CD4-positive, CD25-positive, alpha-beta regulatory T cell (primary cell): ENCODE results near the gene AMOTL2. TPM values are rescaled to one million over a fixed set of nuclear protein-coding genes. Genes with fewer than 3 reads are reported as not detected.

Source experiments
- ATAC-seq, 2 donors: fragments of 150-1000 bp; cut with Tn5 transposase; one replicate each; pipeline ENCODE4 v1.10.0; 2021; ENCODE audit warnings: low read depth in 2 of 2, moderate number of reproducible peaks in 2 of 2, moderate library complexity in 1 of 2
- DNase-seq, 3 donors: peaks; one replicate each; pipeline versions ENCODE4 v3.0.0 to v3.0.0-alpha.2; 2012 to 2022; ENCODE audit warnings: mixed read lengths in 1 of 3
- H3K27ac ChIP-seq: one replicate; pipeline ENCODE4 v1.7.0; 2013; ENCODE audit warnings: mild to moderate bottlenecking, low read length; ENCODE audit not compliant: insufficient read depth, poor library complexity, severe bottlenecking
- H3K27me3 ChIP-seq: one replicate; pipeline ENCODE4 v1.7.0; 2013; ENCODE audit warnings: low read length; ENCODE audit not compliant: control insufficient read depth, insufficient read depth
- H3K36me3 ChIP-seq: one replicate; pipeline ENCODE4 v1.7.0; 2013; ENCODE audit warnings: mild to moderate bottlenecking, low read length, moderate library complexity; ENCODE audit not compliant: control insufficient read depth, insufficient read depth
- H3K4me1 ChIP-seq: 2 replicates; pipeline ENCODE4 v1.7.0; 2013; ENCODE audit warnings: mild to moderate bottlenecking, low read length; ENCODE audit not compliant: insufficient read depth, control insufficient read depth, poor library complexity, severe bottlenecking
- H3K4me3 ChIP-seq: one replicate; pipeline ENCODE4 v1.7.0; 2013; ENCODE audit warnings: low read depth, mild to moderate bottlenecking, low read length, moderate library complexity
- H3K9me3 ChIP-seq, 2 experiments: 1 replicate in 1 of 2; 2 replicates in 1 of 2; pipeline ENCODE4 v1.7.0; 2013; ENCODE audit warnings: low read length in 2 of 2, mild to moderate bottlenecking in 1 of 2, moderate library complexity in 1 of 2; ENCODE audit not compliant: control insufficient read depth in 2 of 2
- H3K27ac Mint-ChIP-seq, 3 donors: one replicate each; pipeline ENCODE4 v1.8.0; 2020 to 2022; ENCODE audit warnings: mild to moderate bottlenecking in 3 of 3, mixed read lengths in 3 of 3, moderate library complexity in 2 of 3
- H3K27me3 Mint-ChIP-seq: one replicate; pipeline ENCODE4 v1.8.0; 2022; ENCODE audit warnings: mild to moderate bottlenecking, mixed read lengths
- H3K36me3 Mint-ChIP-seq: one replicate; pipeline ENCODE4 v1.8.0; 2020; ENCODE audit warnings: mixed read lengths
- H3K4me1 Mint-ChIP-seq, 4 donors: one replicate each; pipeline ENCODE4 v1.8.0; 2020 to 2022; ENCODE audit warnings: mixed read lengths in 4 of 4, mild to moderate bottlenecking in 1 of 4
- H3K4me3 Mint-ChIP-seq, 4 donors: one replicate each; pipeline ENCODE4 v1.8.0; 2020 to 2022; ENCODE audit warnings: mild to moderate bottlenecking in 4 of 4, mixed read lengths in 4 of 4, moderate library complexity in 3 of 4
- H3K9me3 Mint-ChIP-seq, 7 donors: one replicate each; pipeline ENCODE4 v1.8.0; 2020 to 2022; ENCODE audit warnings: mixed read lengths in 7 of 7, mild to moderate bottlenecking in 3 of 7, moderate library complexity in 2 of 7
- polyA plus RNA-seq, 4 donors: library from polyadenylated mRNA; unstranded; fragments of 300-500 nt; fragmentation: Illumina TruSeq; gene quantifications; one replicate each; pipeline ENCODE4 v1.2.3, GENCODE V29; 2021
- total RNA-seq: library from RNA; stranded (reverse); gene quantifications from one replicate; pipeline ENCODE4 v1.2.3, GENCODE V29; 2022

AMOTL2 gene
- total and polyA plus RNA-seq, 5 donors from 2014 or later: not detected

GRCh38 chr3:134325706-134326105, 48.5 kb downstream of the AMOTL2 start:
- Mint-ChIP-seq H3K4me3 (no peak overlapping the region), H3K36me3 (no peaks in the 10 kb centered on the region), H3K9me3 (peaks cover 0 to 1% (median 0%) of the 10 kb centered on the region in 7 donors), H3K4me1 (no peaks in the 10 kb centered on the region), H3K27ac (no peak overlapping the region), H3K27me3 (peaks cover 13% of the 10 kb centered on the region)
- no peak for ATAC-seq
- no peaks in the 10 kb centered on the region for H3K9me3 ChIP-seq
- peaks cover 2% of the 10 kb centered on the region for H3K27me3 ChIP-seq
- H3K27ac ChIP-seq: no peak overlapping the region
- H3K36me3 ChIP-seq: no peaks in the 10 kb centered on the region
- H3K4me1 ChIP-seq: no peaks in the 10 kb centered on the region
- H3K4me3 ChIP-seq: no peak overlapping the region
- DNase-seq: no peak

- H3K27me3 Mint-ChIP-seq: peaks cover 13% of the 10 kb centered on the region
- no peaks in the 10 kb centered on the region for H3K9me3 Mint-ChIP-seq
- Histone ChIP-seq H3K4me3 (no peak overlapping the region), H3K4me1 (no peaks in the 10 kb centered on the region), H3K9me3 (no peaks in the 10 kb centered on the region), H3K36me3 (no peaks in the 10 kb centered on the region), H3K27ac (no peak overlapping the region), H3K27me3 (peaks cover 2% of the 10 kb centered on the region)
- ATAC-seq (no peak), DNase-seq (no peak)
- no peaks in the 10 kb centered on the region for H3K36me3 Mint-ChIP-seq
- H3K27ac Mint-ChIP-seq: no peak overlapping the region
- no peaks in the 10 kb centered on the region for H3K4me1 Mint-ChIP-seq
- no peak overlapping the region for H3K4me3 Mint-ChIP-seq
Measured at GRCh38 chr3:134325061-134325705, 49.1 kb downstream of the AMOTL2 start.

- Histone ChIP-seq H3K27me3 (peaks cover 2% of the 10 kb centered on the region), H3K36me3 (no peaks in the 10 kb centered on the region), H3K4me3 (no peak overlapping the region), H3K27ac (no peak overlapping the region), H3K9me3 (no peaks in the 10 kb centered on the region), H3K4me1 (no peaks in the 10 kb centered on the region)
- DNase-seq: no peak
- peaks cover 13% of the 10 kb centered on the region for H3K27me3 Mint-ChIP-seq
- no peak overlapping the region for H3K27ac Mint-ChIP-seq
- no peaks in the 10 kb centered on the region for H3K9me3 Mint-ChIP-seq
- ATAC-seq: no peak
- no peak overlapping the region for H3K4me3 Mint-ChIP-seq
- no peaks in the 10 kb centered on the region for H3K36me3 Mint-ChIP-seq
- no peaks in the 10 kb centered on the region for H3K4me1 Mint-ChIP-seq
Measured at GRCh38 chr3:134323966-134324962, 50.0 kb downstream of the AMOTL2 start.

GRCh38 chr3:134322286-134322685, 52.0 kb downstream of the AMOTL2 start:
- no peaks in the 10 kb centered on the region for H3K36me3 ChIP-seq
- H3K9me3 ChIP-seq: no peaks in the 10 kb centered on the region
- peaks cover 4% of the 10 kb centered on the region for H3K27me3 ChIP-seq
- H3K27ac Mint-ChIP-seq: no peak overlapping the region
- H3K4me1 ChIP-seq: no peaks in the 10 kb centered on the region
- H3K4me3 Mint-ChIP-seq: no peak overlapping the region
- ATAC-seq: no peak
- H3K9me3 Mint-ChIP-seq: peaks cover 0 to 1% (median 0%) of the 10 kb centered on the region in 7 donors
- H3K4me3 ChIP-seq: no peak overlapping the region
- H3K4me1 Mint-ChIP-seq: no peaks in the 10 kb centered on the region
- peaks cover 13% of the 10 kb centered on the region for H3K27me3 Mint-ChIP-seq
- no peak for DNase-seq
- H3K36me3 Mint-ChIP-seq: no peaks in the 10 kb centered on the region
- no peak overlapping the region for H3K27ac ChIP-seq

- Histone ChIP-seq H3K4me1 (no peaks in the 10 kb centered on the region), H3K4me3 (no peak overlapping the region), H3K27ac (no peak overlapping the region), H3K27me3 (peaks cover 4% of the 10 kb centered on the region), H3K9me3 (no peaks in the 10 kb centered on the region), H3K36me3 (no peaks in the 10 kb centered on the region)
- Mint-ChIP-seq H3K9me3 (peaks cover 0 to 1% (median 0%) of the 10 kb centered on the region in 7 donors), H3K27me3 (peaks cover 20% of the 10 kb centered on the region), H3K4me1 (no peaks in the 10 kb centered on the region), H3K4me3 (no peak overlapping the region), H3K27ac (no peak overlapping the region), H3K36me3 (no peaks in the 10 kb centered on the region)
- ATAC-seq: no peak
- no peak for DNase-seq
Measured at GRCh38 chr3:134320749-134321148, 53.5 kb downstream of the AMOTL2 start.

GRCh38 chr3:134319931-134320330, 54.3 kb downstream of the AMOTL2 start:
- no peak for DNase-seq
- Histone ChIP-seq H3K4me3 (no peak overlapping the region), H3K4me1 (no peaks in the 10 kb centered on the region), H3K27ac (no peak overlapping the region), H3K9me3 (no peaks in the 10 kb centered on the region), H3K27me3 (peaks cover 4% of the 10 kb centered on the region), H3K36me3 (no peaks in the 10 kb centered on the region)
- H3K4me1 Mint-ChIP-seq: no peaks in the 10 kb centered on the region
- no peak overlapping the region for H3K4me3 Mint-ChIP-seq
- peaks cover 0 to 1% (median 0%) of the 10 kb centered on the region in 7 donors for H3K9me3 Mint-ChIP-seq
- H3K27ac Mint-ChIP-seq: no peak overlapping the region
- H3K27me3 Mint-ChIP-seq: peaks cover 21% of the 10 kb centered on the region
- no peaks in the 10 kb centered on the region for H3K36me3 Mint-ChIP-seq
- no peak for ATAC-seq

- Mint-ChIP-seq H3K27ac (no peak overlapping the region), H3K4me1 (no peaks in the 10 kb centered on the region)
Measured at GRCh38 chr3:134318166-134318565, 56.1 kb downstream of the AMOTL2 start.

More at GRCh38 chr3:134318166-134318565, 56.1 kb downstream of the AMOTL2 start:
- no peak for ATAC-seq
- H3K27me3 Mint-ChIP-seq: peaks cover 33% of the 10 kb centered on the region
- Histone ChIP-seq H3K27ac (no peak overlapping the region), H3K4me1 (no peaks in the 10 kb centered on the region), H3K9me3 (no peaks in the 10 kb centered on the region), H3K36me3 (no peaks in the 10 kb centered on the region), H3K27me3 (peaks cover 2% of the 10 kb centered on the region), H3K4me3 (no peak overlapping the region)
- no peak for DNase-seq
- peaks cover 0 to 1% (median 0%) of the 10 kb centered on the region in 7 donors for H3K9me3 Mint-ChIP-seq
- no peaks in the 10 kb centered on the region for H3K36me3 Mint-ChIP-seq
- no peak overlapping the region for H3K4me3 Mint-ChIP-seq
